Cardiac fibroblast (primary cell): ENCODE data around the gene SBK2.
"Not testable (repeated sequence)": the region's sequence is repeated elsewhere in the genome, so short reads cannot be mapped to it uniquely, and the experiment has no call there.

Experiments used
- DNase-seq, 2 donors: peaks; one replicate each; pipeline versions ENCODE4 v3.0.0 to v3.0.0-alpha.2; 2010; ENCODE audit warnings: low read depth in 2 of 2
- H3K4me3 ChIP-seq, 2 donors: replicated peaks in 1 of 2; 1 replicate in 1 of 2; 2 replicates in 1 of 2; pipeline ENCODE4 v1.5.1; 2011; ENCODE audit warnings: low read depth in 2 of 2, low read length in 2 of 2, mild to moderate bottlenecking in 2 of 2, moderate library complexity in 1 of 2
- TF ChIP-seq, protein P1 (sequence below): IDR thresholded peaks from one replicate; pipeline ENCODE4 v1.5.1; 2011; ENCODE audit warnings: low read depth, mild to moderate bottlenecking, low read length, inconsistent platforms

The SBK2 gene

DNA sequence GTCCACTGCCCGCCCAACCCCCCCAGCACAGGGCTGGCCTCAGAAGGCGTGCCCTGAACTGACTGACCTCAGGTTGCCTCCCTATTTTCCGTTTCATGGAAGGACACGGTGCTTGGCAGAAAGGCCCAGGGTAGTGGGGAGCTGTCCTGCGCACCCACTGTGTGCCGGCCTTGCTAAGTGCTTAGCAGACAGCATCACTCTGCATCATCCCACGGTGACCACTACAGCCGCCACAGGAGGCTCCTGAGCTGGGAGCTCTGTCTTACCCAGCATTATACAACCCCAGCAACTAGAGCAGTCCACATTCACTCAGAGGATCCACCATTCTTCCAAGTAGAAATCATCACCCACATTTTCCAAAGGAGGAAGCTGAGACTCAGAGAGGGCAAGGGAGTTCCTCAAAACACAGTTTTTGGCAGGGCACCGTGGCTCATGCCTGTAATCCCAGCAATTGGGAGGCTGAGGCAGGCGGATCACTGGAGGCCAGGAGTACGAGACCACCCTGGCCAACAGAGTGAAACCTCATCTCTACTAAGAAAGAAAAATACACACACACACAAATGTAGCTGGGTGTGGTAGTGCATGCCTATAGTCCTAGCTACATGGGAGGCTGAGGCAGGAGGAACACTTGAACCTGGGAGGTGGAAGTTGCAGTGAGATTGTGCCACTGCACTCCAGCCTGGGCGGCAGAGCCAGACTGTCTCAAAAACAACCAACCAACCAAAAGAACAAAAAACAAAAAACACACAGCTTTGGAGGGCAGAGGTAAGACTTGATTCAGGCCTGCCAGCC, 1.6 kb downstream of the SBK2 start:
- DNase-seq, result no peak
- H3K4me3 ChIP-seq, result no peak overlapping the region
- TF ChIP-seq, protein P1, sequence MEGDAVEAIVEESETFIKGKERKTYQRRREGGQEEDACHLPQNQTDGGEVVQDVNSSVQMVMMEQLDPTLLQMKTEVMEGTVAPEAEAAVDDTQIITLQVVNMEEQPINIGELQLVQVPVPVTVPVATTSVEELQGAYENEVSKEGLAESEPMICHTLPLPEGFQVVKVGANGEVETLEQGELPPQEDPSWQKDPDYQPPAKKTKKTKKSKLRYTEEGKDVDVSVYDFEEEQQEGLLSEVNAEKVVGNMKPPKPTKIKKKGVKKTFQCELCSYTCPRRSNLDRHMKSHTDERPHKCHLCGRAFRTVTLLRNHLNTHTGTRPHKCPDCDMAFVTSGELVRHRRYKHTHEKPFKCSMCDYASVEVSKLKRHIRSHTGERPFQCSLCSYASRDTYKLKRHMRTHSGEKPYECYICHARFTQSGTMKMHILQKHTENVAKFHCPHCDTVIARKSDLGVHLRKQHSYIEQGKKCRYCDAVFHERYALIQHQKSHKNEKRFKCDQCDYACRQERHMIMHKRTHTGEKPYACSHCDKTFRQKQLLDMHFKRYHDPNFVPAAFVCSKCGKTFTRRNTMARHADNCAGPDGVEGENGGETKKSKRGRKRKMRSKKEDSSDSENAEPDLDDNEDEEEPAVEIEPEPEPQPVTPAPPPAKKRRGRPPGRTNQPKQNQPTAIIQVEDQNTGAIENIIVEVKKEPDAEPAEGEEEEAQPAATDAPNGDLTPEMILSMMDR, result no peak

DNA sequence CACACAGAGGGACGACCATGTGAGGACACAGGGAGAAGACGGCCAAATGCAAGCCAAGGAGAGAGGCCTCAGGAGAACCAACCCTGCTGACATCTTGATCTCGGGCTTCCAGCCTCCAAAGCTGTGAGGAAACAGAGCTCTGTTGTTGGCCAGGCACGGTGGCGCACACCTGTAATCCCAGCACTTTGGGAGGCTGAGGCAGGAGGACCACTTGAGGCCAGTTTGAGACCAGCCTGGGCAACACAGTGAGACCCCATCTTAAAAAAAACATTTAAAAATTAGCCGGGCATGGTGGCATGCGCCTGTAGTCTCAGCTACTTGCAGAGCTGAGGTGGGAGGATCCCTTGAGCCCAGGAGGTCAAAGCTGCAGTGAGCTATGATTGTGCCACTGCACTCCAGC, 2.7 kb downstream of the SBK2 start:
- not testable (repeated sequence) for DNase-seq, H3K4me3 ChIP-seq

DNA sequence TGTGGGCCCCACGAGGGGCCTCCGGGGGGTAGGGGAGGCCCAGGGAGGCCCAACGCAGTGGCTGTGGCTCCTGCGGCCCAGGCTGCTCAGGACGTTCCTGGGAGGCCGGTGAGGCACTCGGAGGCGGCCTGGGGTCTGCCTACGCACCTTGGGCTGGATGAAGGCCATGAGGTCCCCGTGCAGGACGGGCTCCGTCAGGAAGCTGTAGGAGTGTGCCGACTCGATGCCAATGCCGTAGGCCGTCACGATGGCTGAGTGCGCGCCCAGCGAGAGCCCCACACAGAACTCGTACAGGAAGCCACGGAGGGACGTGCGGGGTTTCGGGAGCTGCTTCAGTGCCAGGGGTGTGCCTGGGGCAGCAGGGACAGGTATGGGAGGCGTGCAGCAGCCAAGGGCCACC, 5.9 kb downstream of the SBK2 start:
- DNase-seq, result no peak
- no peak overlapping the region for H3K4me3 ChIP-seq
- TF ChIP-seq, protein P1, result no peak

GRCh38 chr19:55529636-55530234, 7.2 kb downstream of the SBK2 start:
- no peak overlapping the region for H3K4me3 ChIP-seq
- no peak for DNase-seq
- TF ChIP-seq, protein P1, result no peak

- no peak overlapping the region for H3K4me3 ChIP-seq
- no peak for DNase-seq
- TF ChIP-seq, protein P1, result no peak
Measured at GRCh38 chr19:55528030-55528803, 8.7 kb downstream of the SBK2 start.

DNA sequence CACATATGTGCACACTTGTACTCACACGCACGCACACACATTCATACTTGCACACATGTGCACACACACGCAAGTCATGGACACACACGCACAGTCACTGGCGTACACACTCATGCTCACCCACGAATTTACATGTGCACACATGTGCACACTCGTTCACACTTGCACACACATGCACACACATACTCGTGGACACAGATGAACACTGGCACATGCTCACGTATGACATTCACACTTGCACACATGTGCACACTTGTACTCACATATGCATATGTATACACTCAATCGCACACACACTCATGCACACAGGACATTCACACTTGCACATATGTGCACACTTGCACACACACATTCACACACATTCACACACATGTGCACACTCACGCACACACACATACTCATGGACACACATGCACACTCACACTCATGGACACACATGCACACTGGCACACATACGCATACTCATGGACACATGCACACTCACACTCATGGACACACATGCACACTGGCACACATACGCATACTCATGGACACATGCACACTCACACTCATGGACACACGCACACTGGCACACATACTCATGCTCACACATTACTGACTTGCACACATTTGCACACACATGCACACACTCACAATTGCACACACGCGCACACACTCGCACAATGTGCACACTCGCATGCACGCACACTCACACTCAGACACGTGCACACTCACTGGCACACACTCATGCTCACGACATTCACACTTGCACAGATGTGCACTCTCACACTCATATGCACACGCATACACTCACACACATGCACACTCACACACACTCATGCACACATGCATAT, 9.5 kb downstream of the SBK2 start:
- DNase-seq, result no peak
- no peak overlapping the region for H3K4me3 ChIP-seq
- TF ChIP-seq, protein P1, result no peak
